GM21786 (cell line): Measurements from ENCODE around the gene TRAM2.

Source experiments
- ATAC-seq: cut with Tn5 transposase; IDR thresholded peaks from one replicate; pipeline ENCODE4 v1.9.1; 2021; ENCODE audit not compliant: unreplicated experiment

Gene TRAM2

DNA sequence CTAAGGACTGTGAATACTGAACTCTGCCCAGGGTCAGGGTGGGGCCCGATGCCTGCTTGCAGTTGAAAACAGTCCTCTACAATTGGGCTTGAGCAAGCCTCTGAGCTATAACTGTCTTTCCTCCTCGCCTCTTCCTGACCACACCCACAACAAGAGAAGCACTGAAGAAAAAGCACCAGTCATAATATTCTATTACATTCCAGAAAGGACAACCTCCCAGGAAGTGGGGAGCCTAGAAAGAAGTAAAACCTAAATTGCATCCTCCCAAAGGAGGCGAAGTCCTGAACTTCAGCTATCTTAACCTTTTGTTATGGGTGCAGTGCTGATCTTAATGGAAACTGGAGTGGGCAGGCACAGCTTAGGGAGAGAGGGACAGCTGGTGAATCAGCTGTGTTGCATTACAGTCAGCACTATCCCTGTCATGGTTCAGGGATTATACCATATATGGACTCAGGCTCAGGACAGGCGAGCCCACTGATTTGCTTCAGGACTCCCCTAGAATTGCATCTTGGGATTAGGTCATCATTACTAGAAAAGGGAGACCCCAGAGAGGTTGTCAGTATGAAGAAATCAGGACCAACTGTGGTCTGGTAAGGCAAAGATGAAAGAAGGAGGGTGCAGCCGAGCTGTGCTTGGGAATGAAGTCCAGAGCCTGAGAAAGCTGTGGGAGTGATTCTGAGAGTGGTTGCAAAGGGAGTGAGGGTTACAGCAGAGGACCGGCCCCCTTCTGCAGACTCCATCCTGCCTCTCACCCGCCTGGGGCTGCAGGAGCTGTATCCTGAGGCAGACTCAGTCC lies 18.3 kb upstream of the TRAM2 start:
- ATAC-seq: peak; percentile 73

DNA sequence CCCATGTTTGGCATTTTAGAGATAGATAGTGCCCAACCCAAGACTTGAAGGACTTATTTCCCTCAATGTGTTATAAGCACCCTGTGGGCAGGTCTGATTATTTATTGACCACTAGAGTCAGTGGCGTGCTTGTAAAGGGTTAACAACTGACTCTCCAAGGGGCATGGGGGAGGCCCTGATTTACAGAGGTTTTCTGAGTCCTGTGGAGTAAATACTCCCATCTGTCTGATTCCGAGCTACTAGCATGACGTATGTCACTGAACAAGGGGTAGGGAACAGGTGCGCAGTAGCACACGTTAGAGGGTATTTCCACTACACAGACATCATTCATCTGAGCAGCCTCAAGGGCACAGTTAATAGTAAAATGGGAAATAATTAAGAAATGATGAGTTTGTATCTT lies 17.4 kb upstream of the TRAM2 start:
- ATAC-seq: no peak

DNA sequence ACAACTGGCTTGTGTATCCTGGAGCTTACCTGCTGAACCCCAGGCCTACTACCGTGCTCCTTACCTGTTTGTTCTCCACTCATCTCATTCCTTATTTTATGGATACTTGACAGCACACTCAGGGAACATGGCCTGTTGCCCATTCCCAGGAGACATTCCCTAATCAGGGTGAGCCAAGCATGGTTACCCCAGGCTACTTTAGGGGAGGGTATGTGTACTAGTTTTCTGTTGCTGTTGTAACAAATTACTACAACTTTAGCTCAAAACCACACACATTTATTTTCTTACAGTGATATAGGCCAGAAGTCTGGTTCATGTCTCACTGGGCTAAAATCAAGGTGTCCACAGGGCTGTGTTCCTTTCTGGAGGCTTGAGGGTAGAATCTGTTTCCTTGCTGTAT lies 15.0 kb upstream of the TRAM2 start:
- ATAC-seq: no peak

DNA sequence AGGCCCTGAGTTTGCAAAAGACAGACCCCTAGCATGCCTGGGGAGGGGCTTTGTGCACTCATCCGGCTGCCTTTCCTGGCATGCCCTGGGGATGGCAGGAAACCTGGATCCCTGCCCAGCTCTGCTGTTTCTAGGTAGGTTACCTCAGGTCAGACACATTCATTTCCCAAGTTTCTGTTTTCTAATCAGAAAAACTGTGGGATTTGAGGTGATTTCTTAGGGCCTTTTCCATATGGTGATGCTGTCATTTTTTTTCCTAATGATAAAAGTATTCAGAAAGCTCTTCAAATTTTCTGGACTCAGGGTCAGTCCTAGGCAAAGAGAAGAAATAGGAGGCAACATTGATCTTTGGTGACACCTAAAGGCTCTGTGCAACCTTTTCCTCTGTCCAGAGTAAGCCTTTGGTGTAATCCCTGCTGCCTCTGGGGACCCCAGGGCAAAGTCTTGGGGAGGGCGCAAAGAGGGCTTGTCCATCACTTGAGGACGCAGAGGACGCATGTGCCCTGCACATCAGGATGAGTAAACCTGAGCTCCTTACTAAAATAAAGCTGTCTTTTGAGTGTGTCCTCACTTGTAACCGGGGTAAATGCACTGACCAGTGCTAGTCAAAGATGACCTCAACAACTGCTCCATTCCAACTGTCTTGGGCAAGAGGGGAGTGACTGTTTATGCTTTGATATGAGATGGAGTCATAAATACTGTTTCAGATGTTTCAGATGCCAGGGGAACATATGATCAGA lies 13.5 kb upstream of the TRAM2 start:
- ATAC-seq: no peak

DNA sequence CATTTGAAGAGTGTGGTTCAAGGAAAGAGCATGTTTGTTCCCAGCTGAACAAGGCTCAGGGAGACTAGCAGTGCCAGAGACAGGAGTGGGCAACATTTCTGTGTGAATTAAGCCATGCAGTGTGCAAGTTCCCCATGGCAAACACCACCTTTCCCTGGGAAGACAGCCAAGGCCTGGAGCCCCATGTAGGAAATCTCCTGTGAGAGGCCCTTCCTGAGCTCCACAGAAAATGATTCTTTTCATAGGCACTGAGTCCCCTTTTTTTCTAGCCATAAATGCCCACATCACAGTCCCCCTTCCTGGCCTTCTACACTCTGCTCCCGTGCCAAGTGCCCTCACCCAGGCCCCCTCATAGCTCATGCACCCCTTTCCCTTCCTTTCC lies 11.8 kb upstream of the TRAM2 start:
- no peak for ATAC-seq

DNA sequence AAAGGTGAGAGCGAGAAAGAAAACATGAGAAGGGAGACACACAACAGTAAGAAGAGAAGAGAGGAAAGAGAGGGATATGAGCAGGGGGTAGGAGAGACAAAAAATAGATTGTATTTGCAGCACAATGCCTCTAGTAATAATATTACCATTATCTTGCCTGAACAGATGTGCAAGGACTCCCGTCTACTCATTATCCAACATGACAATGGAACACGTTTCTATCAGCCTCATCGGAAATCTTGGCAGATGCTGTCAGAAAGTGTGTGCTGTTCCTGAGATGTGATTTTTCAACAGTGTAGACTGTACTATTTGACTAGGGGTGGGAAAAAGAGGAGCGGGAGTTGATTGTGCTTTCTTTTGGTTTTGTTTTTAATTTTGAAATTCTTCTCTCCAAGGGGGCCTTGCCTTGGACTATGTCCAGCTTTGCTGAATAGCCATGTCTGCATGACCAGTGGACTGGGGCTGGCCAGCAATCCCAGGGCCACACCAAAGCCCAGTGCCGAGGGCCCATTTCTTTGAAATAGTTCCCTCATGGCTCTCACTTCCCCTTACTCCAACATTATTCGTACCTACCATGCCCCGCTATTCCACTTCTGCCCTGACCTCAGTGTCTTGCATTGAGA lies 11.3 kb upstream of the TRAM2 start:
- no peak for ATAC-seq

DNA sequence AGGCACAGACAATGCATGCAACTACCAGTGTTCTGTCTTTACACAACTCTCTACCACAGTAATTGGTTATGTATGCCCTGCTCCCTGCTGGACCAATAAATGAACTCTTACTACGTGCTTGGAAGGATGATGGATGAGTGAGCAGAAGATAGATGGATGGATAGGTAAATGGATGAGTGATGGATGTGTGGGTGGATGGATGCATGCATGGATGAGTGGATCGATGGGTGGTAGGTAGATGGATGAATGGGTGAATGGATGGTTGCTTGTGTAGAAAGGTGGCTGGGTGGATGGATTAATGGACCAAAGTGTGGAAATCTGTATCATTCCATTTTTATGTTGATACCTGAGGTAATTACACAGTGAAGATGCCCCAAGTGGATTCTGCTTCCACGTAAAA lies 10.1 kb upstream of the TRAM2 start:
- no peak for ATAC-seq

DNA sequence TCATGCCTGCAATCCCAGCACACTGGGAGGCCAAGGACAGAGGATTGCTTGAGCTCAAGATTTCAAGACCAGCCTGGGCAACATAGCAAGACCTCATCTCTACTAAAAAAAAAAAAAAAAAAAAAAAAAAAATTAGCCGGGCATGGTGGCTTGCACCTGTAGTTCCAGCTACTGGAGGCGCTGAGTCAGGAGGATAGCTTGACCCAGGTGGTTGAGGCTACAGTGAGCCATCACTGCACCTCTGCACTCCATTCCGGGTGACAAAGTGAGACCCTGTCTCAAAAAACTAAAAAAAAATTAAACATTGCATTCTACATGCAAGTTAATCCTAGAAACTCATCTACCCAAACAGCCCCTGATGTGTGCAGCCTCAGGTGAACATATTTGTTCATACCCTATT lies 7.3 kb upstream of the TRAM2 start:
- ATAC-seq: no peak

DNA sequence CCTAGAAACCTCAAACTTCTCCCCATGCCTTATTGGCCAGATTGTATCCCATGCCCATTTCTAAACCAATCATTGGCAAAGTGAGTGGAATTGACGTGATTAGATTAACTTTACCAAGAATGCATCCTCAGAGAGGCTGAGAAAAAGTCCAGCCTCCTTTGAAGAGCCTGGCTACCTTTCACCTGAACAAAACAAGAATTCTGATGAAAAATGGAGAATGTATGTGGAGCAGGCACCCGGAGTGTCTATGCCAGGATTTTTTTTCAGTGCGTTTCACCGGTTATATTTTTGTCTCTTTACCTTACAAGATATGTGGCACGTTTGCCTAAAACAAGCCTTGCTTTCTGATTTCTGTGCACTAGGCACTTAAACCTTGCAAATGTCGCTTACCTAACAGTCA lies 6.1 kb upstream of the TRAM2 start:
- no peak for ATAC-seq

DNA sequence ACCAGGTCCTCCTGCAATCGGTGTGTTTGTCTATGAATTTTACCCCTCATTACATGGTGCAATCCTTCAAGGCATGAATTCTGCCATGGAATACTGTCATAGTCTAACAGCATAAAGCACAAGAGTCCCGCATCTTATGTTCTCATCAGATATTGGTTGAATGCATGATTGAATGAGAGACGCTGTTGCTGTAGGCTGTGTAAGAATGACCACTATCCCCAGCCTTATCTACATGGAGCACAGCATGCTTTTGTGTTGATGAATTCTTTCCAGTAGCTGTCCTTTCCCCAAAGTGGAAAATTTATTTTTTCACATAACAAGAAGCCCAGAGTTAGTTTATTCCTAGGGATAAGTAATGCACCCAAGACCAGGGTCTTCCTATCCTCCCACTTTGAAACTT lies 5.6 kb upstream of the TRAM2 start:
- no peak for ATAC-seq

DNA sequence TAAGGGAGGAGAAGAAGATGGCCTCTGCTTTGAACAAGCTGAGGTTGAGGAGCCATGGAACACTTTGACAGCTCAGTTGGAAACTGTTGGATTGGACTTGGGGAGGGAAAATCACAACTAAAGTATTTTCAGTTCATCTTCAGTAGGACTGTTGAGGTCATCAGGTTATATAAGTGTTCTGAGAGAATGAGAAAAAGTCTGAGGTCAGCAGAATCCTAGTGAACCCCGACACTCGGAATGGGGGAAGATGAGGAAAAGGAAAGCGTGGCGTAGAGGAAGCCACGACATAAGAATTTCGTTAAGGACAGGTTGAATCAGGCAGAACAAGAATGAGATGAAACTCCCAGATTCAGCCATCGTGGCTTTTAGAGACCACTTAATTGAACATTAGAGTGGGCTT lies 4.0 kb upstream of the TRAM2 start:
- no peak for ATAC-seq

DNA sequence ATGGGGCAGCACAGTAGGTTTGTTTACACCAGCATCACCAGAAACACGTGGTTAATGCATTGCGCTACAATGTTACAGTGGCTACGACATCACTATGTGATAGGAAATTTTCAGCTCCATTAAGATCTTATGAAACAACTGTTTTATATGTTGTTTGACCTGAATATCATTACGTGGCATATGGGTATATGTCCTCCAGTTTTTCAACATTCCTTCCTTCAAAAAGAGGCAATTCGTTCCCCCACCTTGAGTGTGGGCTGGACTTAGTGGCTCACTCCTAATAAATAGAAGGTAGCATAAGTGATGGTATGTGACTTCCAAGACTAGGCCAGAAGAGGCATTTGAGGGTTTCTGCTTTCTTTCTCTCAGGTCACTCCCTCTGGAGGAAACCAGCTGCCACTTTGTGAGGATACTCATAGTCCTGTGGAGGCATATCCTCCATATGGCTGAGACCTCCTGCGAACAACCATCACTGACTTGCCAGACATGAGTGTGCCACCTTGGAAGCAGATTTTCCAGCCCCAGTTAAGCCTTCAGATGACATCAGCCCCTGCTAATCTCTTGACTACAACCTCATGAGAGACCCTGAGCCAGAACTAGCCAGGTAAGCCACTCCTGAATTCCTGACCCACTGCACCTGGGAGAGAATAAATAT lies 2.3 kb upstream of the TRAM2 start:
- ATAC-seq: no peak

DNA sequence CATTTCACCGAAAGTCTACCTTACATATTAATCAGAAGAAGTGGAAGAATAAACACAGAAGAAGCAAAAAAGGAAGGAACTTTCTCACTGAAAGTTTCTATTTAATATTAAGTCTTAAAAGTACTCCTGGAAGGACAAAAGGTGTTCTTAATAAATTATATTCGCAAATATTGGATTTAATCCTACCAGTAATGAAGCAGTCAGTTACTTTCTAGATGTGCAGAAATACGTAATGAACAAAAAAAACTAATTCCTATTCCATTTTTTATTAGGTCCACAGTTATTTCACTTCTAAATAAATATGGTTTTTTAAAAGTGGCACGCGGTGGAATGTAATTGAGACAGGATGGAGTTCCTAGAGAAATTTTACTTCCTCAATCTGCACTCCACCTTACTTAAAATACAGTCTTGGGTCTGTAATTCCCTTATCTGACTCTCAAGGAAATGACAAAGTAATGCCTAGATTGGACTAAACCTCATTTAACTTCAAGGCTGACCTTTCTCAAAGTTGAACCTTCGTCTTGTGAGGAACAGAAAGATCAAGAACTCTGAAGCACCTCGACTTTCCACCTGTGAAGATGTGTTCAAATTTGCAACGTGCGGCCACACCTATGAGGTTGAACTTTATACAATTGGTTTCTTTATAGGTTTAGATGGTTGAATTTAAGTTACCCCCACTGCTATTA lies 1.1 kb upstream of the TRAM2 start:
- ATAC-seq: no peak

DNA sequence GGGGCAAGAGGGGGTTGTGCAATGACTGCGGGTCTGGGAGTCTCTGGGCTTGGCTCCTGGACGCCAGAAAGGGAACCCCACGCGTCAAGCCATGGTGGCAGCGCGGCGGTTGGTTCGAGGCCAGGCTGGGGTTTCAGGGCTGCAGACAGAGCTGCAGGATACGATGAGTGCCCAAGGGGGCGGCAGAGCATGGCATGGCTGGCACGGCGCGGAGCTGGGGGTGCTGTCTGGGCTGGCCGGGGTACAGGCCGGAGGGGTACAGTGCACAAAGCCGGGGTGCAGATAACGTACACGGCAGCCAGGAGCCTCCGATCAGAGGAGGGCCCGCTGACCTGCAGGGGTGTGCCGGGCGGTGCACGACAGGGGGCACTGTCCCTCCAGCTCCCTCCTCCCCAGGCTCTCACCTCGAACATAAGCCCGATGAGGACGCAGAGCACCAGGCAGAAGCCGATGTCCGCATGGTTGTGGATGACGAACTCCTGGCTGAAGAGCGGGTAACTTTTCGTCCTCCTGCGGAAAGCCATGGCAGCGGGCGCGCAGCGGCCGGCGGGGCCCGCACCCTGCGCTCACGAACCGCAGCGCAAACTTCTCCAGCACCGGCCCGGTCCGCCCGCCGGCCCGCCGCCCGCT lies 353 bp downstream of the TRAM2 start:
- ATAC-seq: peak; percentile 49

DNA sequence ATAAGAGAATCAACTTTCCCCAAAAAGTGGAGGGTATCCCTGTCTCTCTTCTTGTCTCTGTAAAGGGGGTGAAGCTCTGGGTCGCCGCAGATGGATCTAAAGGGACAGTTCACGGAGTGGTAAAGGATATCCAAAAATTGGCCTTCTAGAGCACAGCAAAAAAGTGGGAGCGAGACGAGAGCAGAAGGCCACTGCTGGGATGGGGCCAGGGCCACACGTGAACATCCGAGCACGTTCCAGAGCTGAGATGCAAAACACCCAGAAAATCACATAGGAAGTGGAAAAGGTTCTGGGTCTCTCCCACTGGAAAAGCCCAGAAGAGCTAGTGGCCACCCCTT lies 837 bp downstream of the TRAM2 start:
- ATAC-seq: no peak

DNA sequence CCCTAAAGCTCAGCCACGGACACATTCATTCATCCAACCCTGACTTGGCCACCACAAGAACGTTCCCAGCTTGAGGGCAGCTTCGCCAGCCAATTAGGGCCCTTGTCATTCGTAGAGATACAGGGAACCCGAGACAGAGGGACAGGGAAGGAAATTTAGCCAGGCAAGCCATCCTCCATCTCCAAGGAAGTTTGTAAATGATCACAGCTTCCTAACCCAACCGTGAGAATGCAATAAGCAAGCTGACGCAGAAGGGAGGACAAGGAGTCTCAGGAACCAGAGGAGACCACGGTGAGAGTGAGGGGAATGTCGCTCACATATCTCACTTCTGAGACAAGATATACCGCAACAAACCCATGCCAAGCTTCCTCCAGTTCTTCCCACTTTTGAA lies 1.4 kb downstream of the TRAM2 start:
- no peak for ATAC-seq

DNA sequence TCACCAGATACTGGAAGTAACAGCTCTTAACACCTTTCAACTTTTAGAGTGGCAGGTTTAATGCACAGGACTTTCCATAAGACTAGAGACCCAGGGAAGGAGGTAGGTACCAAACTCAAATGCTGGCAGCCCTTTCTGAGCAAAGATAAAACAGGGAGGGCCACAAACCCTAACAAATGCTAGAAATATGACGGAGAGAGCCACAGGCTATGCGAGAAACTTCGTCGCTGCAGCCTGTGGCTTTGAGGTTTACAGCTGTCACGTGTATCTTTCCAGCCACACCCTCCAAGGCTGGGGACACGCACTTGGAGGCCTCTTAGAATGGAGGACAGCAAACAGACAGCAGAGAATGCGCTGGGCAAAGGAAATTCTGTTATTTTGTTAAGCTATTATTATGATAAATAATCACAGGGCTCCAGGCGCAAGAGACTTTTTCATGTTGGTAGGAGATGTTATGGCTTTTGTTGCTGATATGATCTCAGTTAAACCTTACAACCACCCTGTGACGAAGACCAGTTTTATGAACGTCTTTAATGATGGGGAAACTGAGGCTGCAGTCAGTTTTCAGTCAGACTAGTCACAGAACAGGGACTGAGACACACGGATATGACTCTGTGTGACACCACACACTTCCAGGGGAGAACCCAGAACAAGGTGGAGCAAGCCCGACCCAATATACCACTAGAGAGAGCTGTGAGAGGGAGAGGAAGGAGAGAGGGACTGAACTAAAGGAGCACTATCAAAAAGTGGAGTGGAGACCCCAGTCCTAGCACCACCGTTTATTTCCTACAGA lies 2.0 kb downstream of the TRAM2 start:
- peak; percentile 53 for ATAC-seq

DNA sequence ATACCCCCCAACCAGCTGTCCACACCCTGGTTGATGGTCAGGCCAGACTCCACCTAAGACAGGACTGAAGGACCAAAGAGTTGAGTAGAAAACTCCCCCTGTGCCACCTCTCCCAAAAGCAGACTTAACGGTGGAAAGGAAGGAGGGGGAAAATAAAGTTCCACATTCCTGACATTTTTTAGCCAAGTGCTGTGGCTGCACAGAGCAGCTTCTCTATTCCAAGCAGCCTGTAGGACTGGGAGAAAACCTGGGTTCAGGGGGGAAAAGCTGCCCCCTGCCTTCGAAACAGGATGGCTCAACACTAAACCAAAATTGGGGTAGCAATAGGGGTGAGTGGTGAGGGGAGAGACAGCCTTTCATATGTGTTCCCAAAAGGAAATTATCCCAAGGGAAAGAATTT lies 3.6 kb downstream of the TRAM2 start:
- ATAC-seq: no peak

DNA sequence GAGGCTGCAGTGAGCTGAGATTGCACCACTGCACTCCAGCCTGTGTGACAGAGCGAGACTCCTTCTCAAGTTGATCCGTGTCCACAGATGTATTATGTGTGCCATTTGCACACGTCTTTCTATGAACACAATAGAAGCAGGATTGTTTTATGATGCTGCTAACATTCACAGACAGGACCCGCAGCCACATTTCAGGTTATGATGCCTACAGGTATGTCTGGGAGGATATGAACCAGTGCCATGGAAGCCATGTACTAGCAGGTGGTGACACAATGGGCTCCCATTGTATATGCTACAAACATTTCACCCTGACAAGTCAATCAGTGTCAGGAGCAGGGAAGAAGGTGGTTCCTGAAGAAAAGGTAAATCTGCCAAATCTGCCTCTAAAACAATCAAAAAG lies 4.3 kb downstream of the TRAM2 start:
- ATAC-seq: no peak

DNA sequence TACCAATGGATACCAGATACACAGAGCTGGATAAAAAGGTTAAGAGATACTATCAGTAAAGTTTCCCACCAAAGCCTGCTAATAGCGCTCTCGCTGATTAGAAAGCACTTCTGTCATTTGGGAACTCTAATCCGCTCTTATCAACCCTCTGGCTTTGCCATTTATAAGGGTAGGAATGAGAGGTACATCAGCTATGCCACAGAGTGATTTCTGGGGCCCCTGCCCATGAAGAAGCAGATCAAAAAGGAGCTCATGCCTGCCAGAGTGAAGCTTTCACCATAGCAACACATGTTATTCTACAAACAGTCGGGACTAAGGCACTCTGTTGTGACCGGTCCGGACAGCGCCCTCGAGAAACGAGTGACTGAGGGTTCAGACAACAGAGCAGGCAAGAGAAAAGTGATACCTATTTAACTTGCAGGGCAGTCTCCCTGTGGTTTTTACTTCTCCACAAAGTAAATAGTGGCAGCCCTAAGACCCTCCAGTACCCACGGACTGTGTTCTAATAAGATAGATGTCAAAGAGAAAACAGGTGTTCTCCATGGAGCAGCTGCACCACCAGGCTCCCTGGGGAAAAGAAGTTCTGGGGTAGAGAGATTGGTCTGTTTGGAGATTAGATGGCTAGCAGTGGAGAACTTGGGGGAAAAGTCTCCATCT lies 5.6 kb downstream of the TRAM2 start:
- ATAC-seq: no peak
